Thymus (tissue), 11 donors: ENCODE measurements around the gene SRGAP2C. TPM values are rescaled to one million over a fixed set of nuclear protein-coding genes. Genes with fewer than 3 reads are reported as not detected.
"Not testable (repeated sequence)": the region's sequence is repeated elsewhere in the genome, so short reads cannot be mapped to it uniquely, and the experiment has no call there.

Experiments
- DNase-seq, 9 donors: peaks; one replicate each; pipeline ENCODE4 v3.0.0-alpha.2; 2013; ENCODE audit warnings: low spot score in 9 of 9, low read depth in 6 of 9, missing footprints in 1 of 9
- H3K27ac ChIP-seq, 2 donors: one replicate each; pipeline ENCODE4 v1.5.1; 2013; ENCODE audit warnings: control low read depth in 1 of 2, low read depth in 1 of 2, low read length in 1 of 2, mild to moderate bottlenecking in 1 of 2, moderate library complexity in 1 of 2
- H3K27me3 ChIP-seq, 2 donors: one replicate each; pipeline ENCODE4 v1.5.1; 2013; ENCODE audit warnings: low read length in 1 of 2; ENCODE audit not compliant: control insufficient read depth in 2 of 2, insufficient read depth in 1 of 2
- H3K36me3 ChIP-seq, 2 donors: one replicate each; pipeline ENCODE4 v1.5.1; 2013; ENCODE audit warnings: low read length in 1 of 2, mild to moderate bottlenecking in 1 of 2, moderate library complexity in 1 of 2; ENCODE audit not compliant: control insufficient read depth in 2 of 2, insufficient read depth in 2 of 2
- H3K4me1 ChIP-seq, 2 donors: one replicate each; pipeline ENCODE4 v1.5.1; 2013; ENCODE audit warnings: low read length in 2 of 2; ENCODE audit not compliant: control insufficient read depth in 2 of 2, insufficient read depth in 2 of 2
- H3K4me3 ChIP-seq, 2 donors: one replicate each; pipeline ENCODE4 v1.5.1; 2013; ENCODE audit warnings: low read length in 2 of 2, control low read depth in 1 of 2, mild to moderate bottlenecking in 1 of 2
- H3K9me3 ChIP-seq, 2 donors: one replicate each; pipeline ENCODE4 v1.5.1; 2013; ENCODE audit warnings: low read length in 1 of 2, mild to moderate bottlenecking in 1 of 2; ENCODE audit not compliant: control insufficient read depth in 2 of 2, insufficient read depth in 1 of 2
- WGBS: extraction: QIAGEN DNeasy Blood & Tissue Kit; methylation state at CpG from one replicate; pipeline ENCODE4 v1.1.7; 2013; 5-methylcytosine and 5-hydroxymethylcytosine counted together
- polyA plus RNA-seq: library from polyadenylated mRNA; stranded (reverse); fragments of 200-250 nt; gene quantifications from one replicate; pipeline ENCODE4 v1.2.3, GENCODE V29; 2013
- total RNA-seq: library from RNA; stranded (reverse); fragments of 120-200 nt; gene quantifications from one replicate; pipeline ENCODE4 v1.2.4, GENCODE V29; 2013
- donor health status: healthy.

SRGAP2C gene
- total and polyA plus RNA-seq, 2 donors = 3.4 to 6.2 TPM

DNA sequence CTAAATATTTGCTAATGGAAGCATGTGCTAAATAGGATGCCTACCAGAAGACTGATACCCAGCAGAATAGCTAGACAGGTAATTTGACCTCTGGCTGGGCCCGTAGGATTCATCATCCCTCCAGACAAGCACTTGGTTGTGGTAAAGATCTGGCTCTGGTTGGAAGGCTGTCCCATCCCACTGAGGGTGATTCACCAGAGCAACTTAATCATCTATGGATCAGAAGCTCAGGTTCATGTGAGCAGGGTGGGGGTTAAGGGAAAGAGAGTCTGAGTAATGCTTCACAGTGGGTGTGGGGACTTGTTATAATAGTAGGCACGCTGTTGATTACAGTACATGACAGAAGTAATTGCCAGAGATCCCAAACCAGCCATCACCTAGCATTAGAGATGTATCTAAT is 27.2 kb upstream of the SRGAP2C start:
- H3K4me3 ChIP-seq, H3K9me3 ChIP-seq, H3K27ac ChIP-seq, DNase-seq, H3K27me3 ChIP-seq, H3K36me3 ChIP-seq, H3K4me1 ChIP-seq: not testable (repeated sequence)
- 96% methylated on average over 1 of the region's 2 CpGs for WGBS

DNA sequence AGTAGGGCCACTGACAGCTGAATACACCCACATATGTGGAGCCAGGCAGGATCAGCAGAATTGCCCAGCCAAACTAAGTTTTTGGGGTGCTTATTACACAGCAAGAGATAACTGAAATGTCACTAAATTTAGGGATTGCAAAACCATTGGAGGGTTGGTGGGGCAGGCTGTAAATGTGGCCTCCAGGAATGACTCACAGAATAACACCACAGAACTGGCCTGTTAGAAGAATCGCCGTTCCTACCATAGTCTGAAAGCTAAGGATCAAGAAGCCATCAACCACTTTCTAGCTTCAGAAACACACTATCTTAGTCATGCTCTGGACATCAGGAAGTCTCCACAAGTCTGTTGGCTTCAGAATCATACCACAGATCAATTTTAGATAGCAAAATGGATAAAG is 24.7 kb upstream of the SRGAP2C start:
- not testable (repeated sequence) for H3K27ac ChIP-seq, DNase-seq, H3K9me3 ChIP-seq, H3K36me3 ChIP-seq, H3K4me3 ChIP-seq, H3K27me3 ChIP-seq, H3K4me1 ChIP-seq
- WGBS = 98% methylated on average over 2 of the region's 2 CpGs

GRCh38 chr1:121161199-121161901 is 23.4 kb upstream of the SRGAP2C start:
- H3K27me3 ChIP-seq, H3K4me1 ChIP-seq, DNase-seq, H3K27ac ChIP-seq, H3K9me3 ChIP-seq, H3K36me3 ChIP-seq, H3K4me3 ChIP-seq: not testable (repeated sequence)
- 96% methylated on average over 3 of the region's 6 CpGs for WGBS

DNA sequence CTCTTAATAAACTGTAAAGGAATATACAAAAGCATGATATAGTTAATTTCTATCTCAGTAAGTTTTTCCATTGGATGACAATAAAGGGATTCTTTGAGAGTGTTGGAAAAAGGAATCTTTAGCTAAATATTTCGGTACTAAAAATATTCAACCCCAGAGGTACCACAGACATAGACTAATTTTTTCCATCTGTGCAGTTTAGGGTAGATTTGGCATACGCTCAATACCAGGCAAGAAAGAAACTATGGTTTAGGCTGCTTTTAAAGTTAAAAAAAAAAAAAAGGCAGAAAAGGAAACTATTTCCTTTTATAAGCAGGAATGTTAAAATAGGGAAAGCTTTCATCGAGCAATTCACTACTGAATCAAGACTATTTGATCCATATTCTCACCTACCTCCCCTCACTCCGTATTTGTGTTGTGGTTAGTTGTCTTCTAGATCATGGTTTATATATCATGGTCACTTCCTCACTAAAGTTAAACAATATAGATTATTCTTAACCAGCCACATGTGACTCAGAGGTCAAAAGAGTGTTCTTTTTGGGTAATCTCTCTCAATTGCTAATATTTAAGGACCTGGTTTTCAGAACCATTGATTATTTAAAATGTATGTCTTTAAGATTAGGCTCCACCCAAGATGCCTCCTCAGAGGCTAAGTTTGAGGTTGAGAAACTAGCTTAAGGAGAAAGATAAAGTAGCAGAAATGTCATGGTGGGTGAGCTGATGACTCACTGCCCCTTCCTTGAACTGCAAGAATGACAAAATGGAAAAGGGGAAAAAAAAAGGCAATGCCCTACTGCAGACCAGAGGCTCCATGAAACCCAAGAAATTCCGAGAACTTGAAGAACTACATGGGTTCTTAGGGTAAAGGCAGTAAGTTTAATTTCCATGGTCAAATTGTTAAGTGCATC is 20.7 kb upstream of the SRGAP2C start:
- not testable (repeated sequence) for H3K36me3 ChIP-seq, H3K4me1 ChIP-seq, H3K27ac ChIP-seq, H3K27me3 ChIP-seq, H3K9me3 ChIP-seq, H3K4me3 ChIP-seq, DNase-seq
- over 99% methylated on average over 4 of the region's 5 CpGs for WGBS

DNA sequence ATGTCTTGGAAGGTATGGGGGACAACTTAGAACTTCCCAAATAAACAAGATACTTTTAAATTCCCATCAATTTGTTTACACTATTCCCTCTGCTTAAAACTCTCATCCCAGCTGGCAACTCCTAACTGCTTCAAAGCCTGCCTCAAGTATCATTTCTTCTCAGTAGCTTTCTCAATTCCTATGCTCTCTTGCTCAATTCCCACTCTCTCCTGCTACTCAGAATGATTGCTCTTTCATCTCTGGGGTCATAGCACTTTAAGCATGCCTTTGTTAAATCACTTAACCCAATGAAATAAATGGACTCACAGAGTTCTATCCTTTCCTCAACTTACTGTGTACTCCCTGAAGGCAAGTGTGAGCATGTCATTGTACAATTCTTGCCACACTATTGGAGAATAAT is 19.5 kb upstream of the SRGAP2C start:
- not testable (repeated sequence) for H3K9me3 ChIP-seq, H3K27ac ChIP-seq, H3K27me3 ChIP-seq, DNase-seq, H3K4me3 ChIP-seq, H3K4me1 ChIP-seq, H3K36me3 ChIP-seq

DNA sequence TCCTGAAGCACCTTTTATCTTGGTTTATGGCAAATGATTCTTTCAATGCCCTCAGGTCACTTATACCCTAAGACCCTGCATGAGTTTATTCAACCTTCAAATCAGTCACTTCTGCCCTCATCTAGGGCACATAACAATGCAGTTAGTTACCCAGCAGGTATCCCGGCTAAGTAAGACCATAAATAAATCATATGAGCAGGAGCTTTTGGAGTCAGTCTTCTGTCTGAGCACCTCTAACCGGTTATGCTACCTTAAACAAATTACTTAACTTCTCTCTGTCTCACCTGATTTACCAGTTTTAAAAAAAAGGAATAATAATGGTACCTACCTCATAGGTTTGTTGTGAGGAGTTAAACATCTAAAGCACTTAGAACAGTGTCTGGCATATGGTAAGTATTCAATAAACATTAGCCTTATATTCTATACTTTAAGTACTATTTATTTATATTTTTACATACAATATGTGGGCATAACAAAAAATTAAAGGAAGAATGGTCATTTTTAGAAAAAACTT is 17.5 kb upstream of the SRGAP2C start:
- H3K4me3 ChIP-seq, H3K4me1 ChIP-seq, H3K27me3 ChIP-seq, DNase-seq, H3K36me3 ChIP-seq, H3K27ac ChIP-seq, H3K9me3 ChIP-seq: not testable (repeated sequence)
- WGBS = 96% methylated on average over 2 of the region's 2 CpGs

DNA sequence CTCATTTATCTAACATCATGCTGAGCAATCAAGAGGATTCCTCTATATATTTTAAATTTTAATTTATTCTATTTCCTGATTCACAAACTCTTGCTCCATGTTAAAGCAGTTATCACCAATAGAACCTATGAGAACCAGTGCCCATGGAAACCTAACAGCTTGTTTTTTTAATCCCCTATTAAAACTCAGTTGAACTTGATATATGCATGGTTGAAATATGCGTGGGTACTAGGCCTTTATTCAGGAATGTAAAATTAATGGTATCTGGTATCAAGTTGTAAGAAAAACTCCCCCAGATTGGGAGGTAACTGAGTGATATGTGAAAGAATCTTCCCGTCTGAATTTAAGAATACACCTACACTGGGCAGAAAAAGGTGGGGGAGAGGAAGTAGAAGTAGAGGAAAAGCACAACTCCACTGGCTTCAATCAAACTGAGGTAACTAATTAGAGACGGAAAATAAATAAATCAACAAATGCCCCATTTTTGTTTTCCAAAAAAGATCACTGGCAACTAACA is 16.6 kb upstream of the SRGAP2C start:
- not testable (repeated sequence) for H3K27ac ChIP-seq, H3K27me3 ChIP-seq, H3K4me3 ChIP-seq, H3K9me3 ChIP-seq, DNase-seq, H3K36me3 ChIP-seq, H3K4me1 ChIP-seq
- 95% methylated on average over 2 of the region's 3 CpGs for WGBS

DNA sequence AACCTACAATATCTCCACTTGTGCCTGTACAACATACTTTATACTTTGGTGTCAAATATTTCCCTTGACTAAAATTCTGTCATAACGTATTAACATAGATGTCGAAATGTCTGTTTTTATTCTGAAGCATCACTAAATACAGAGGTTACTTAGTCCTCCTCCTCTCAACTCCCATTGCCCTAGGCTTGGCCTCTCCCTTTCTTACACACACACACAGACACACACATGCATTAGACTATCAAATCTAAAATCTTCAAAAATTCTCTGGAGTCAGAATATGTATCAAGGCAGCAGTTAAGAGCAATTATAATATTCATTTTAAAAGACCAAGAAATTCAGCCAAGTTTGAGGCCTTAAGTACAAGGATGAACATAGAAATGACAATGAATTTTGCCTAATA is 8.1 kb upstream of the SRGAP2C start:
- not testable (repeated sequence) for DNase-seq, H3K4me1 ChIP-seq, H3K27ac ChIP-seq, H3K27me3 ChIP-seq, H3K9me3 ChIP-seq, H3K36me3 ChIP-seq, H3K4me3 ChIP-seq
- 100% methylated on average over 2 of the region's 2 CpGs for WGBS

GRCh38 chr1:121178197-121178596 is 6.6 kb upstream of the SRGAP2C start:
- not testable (repeated sequence) for H3K4me1 ChIP-seq, H3K4me3 ChIP-seq, DNase-seq, H3K36me3 ChIP-seq, H3K27ac ChIP-seq, H3K27me3 ChIP-seq, H3K9me3 ChIP-seq
